ENCODE data around the gene CAMTA2. TPM values are rescaled to one million over a fixed set of nuclear protein-coding genes. Genes with fewer than 3 reads are reported as not detected.

CAMTA2 gene
- total RNA-seq, 1 experiment from 2014 or later = 51.1 TPM

GRCh38 chr17:4945176-4945943 is 42.1 kb downstream of the CAMTA2 start:
- H3K9me2 ChIP-seq (ENCODE audit: insufficient read depth) = no peaks in the 10 kb centered on the region
- DNase-seq = peak; percentile 90 to 93
- H2AFZ ChIP-seq = no peak overlapping the region
- H3K27ac ChIP-seq = peak overlapping the region; percentile 99
- peak overlapping the region; percentile 99; the same call in 1 of the 2 replicates for H3K4me3 ChIP-seq
- peaks cover 78% of the 10 kb centered on the region for H3K79me2 ChIP-seq (ENCODE audit: low read depth)
- intact Hi-C loops (cut with micrococcal nuclease; ENCODE audit: unreplicated experiment) = loop anchor here (1.0 to 10.0 kb wide), 2 partner anchors 22 to 111 kb away; partner anchors contain the start of genes MINK1 and SPAG7
- H3K27me3 ChIP-seq (ENCODE audit: insufficient read depth, low read depth) = no peaks in the 10 kb centered on the region
- no peaks in the 10 kb centered on the region for H3K9me3 ChIP-seq (ENCODE audit: insufficient read depth, low read depth)
- H3K4me2 ChIP-seq = peak overlapping the region; percentile 84
- H3K4me1 ChIP-seq (replicated peaks; ENCODE audit: insufficient read depth) = peaks cover 33% of the 10 kb centered on the region
- H3F3A ChIP-seq (ENCODE audit: insufficient read depth, low read depth) = peaks cover 91% of the 10 kb centered on the region
- ChIA-PET CTCF (interaction anchor here (0.7 kb wide), 2 partner anchors 305 to 613 kb away, joined by 3 read pairs; no protein-coding TSS in a partner anchor), POLR2A (ENCODE audit: unreplicated experiment) (interaction anchor here (0.5 to 1.6 kb wide), 4 partner anchors 8 to 82 kb away, joined by 3 to 8 read pairs (median 5); partner anchors contain the start of gene SPAG7)
- no TSS peak for BruUV-seq (replicated peaks)
- peaks cover 39% of the 10 kb centered on the region for H4K20me1 ChIP-seq (ENCODE audit: insufficient read depth)
- TF ChIP-seq CTCF (conservative IDR thresholded peaks at IDR 0.05) (no peak), EZH2 (IDR thresholded peaks at IDR 0.05; ENCODE audit: low read depth) (no peak)
- H3K36me3 ChIP-seq (ENCODE audit: low read depth) = peaks cover 34% of the 10 kb centered on the region

GRCh38 chr17:4944554-4945175 is 42.8 kb downstream of the CAMTA2 start:
- Histone ChIP-seq H3F3A (ENCODE audit: insufficient read depth, low read depth) (peaks cover 88% of the 10 kb centered on the region), H3K9me2 (ENCODE audit: insufficient read depth) (no peaks in the 10 kb centered on the region), H3K9me3 (ENCODE audit: insufficient read depth, low read depth) (no peaks in the 10 kb centered on the region), H4K20me1 (ENCODE audit: insufficient read depth) (peaks cover 39% of the 10 kb centered on the region), H2AFZ (no peak overlapping the region), H3K4me2 (peak overlapping the region; percentile 84; the same call in 1 of the 2 replicates), H3K4me1 (replicated peaks; ENCODE audit: insufficient read depth) (peaks cover 32% of the 10 kb centered on the region), H3K79me2 (ENCODE audit: low read depth) (peaks cover 78% of the 10 kb centered on the region), H3K4me3 (no peak overlapping the region), H3K36me3 (ENCODE audit: low read depth) (peaks cover 34% of the 10 kb centered on the region), H3K27me3 (ENCODE audit: insufficient read depth, low read depth) (no peaks in the 10 kb centered on the region), H3K27ac (peak overlapping the region; percentile 99)
- BruUV-seq (replicated peaks) = no TSS peak
- POLR2A ChIA-PET (ENCODE audit: unreplicated experiment) = interaction anchor here (0.5 to 1.6 kb wide), 4 partner anchors 9 to 82 kb away, joined by 3 to 8 read pairs (median 5); partner anchors contain the start of gene SPAG7
- CTCF ChIA-PET = interaction anchor here (0.7 kb wide), 1 partner anchor 613 kb away, joined by 3 read pairs; no protein-coding TSS in a partner anchor
- TF ChIP-seq CTCF (conservative IDR thresholded peaks at IDR 0.05) (no peak), EZH2 (IDR thresholded peaks at IDR 0.05; ENCODE audit: low read depth) (no peak)
- intact Hi-C loops (cut with micrococcal nuclease; ENCODE audit: unreplicated experiment) = loop anchor here (1.0 to 10.0 kb wide), 2 partner anchors 23 to 110 kb away; partner anchors contain the start of genes MINK1 and SPAG7
- no peak for DNase-seq

GRCh38 chr17:4944163-4944553 is 43.3 kb downstream of the CAMTA2 start:
- Histone ChIP-seq H3K36me3 (ENCODE audit: low read depth) (peaks cover 34% of the 10 kb centered on the region), H3K9me3 (ENCODE audit: insufficient read depth, low read depth) (no peaks in the 10 kb centered on the region), H3K4me2 (no peak overlapping the region), H3K27ac (peak overlapping the region; percentile 99), H3K4me3 (no peak overlapping the region), H3F3A (ENCODE audit: insufficient read depth, low read depth) (peaks cover 88% of the 10 kb centered on the region), H3K9me2 (ENCODE audit: insufficient read depth) (no peaks in the 10 kb centered on the region), H3K27me3 (ENCODE audit: insufficient read depth, low read depth) (no peaks in the 10 kb centered on the region), H3K4me1 (replicated peaks; ENCODE audit: insufficient read depth) (peaks cover 32% of the 10 kb centered on the region), H4K20me1 (ENCODE audit: insufficient read depth) (peaks cover 39% of the 10 kb centered on the region), H3K79me2 (ENCODE audit: low read depth) (peaks cover 80% of the 10 kb centered on the region), H2AFZ (no peak overlapping the region)
- no peak for DNase-seq
- TF ChIP-seq EZH2 (IDR thresholded peaks at IDR 0.05; ENCODE audit: low read depth) = no peak
- no peak for TF ChIP-seq CTCF (conservative IDR thresholded peaks at IDR 0.05)
- ChIA-PET CTCF (no interaction called here), POLR2A (ENCODE audit: unreplicated experiment) (interaction anchor here (0.8 to 1.6 kb wide), 2 partner anchors 23 to 468 kb away, joined by 3 to 7 read pairs; partner anchors contain the start of gene SPAG7)
- BruUV-seq (replicated peaks) = no TSS peak
- intact Hi-C loops (cut with micrococcal nuclease; ENCODE audit: unreplicated experiment) = loop anchor here (10.0 kb wide), 1 partner anchor 109 kb away; the partner anchor contains the start of gene MINK1
